H1 (cell line): ENCODE data around the gene CD63. TPM values are rescaled to one million over a fixed set of nuclear protein-coding genes. Genes with fewer than 3 reads are reported as not detected.

ENCODE experiments used
- CTCF ChIA-PET: fragments of 300-600 bp; sonication (Branson Sonifier 250); formaldehyde crosslinking; loops from one replicate; lab custom pipeline; 2021; ENCODE audit not compliant: partially characterized antibody; lab: Charles Lee
- POLR2A ChIA-PET: fragments of 300-600 bp; sonication (Branson Sonifier 250); formaldehyde crosslinking; loops from one replicate; lab custom pipeline; 2021; ENCODE audit warnings: inconsistent platforms; ENCODE audit not compliant: partially characterized antibody; lab: Charles Lee
- DNase-seq, 2 experiments: peaks; one replicate each; pipeline versions ENCODE4 v3.0.0 to v3.0.0-alpha.2; 2010 to 2022; ENCODE audit warnings: low spot score in 2 of 2, low read depth in 1 of 2, mixed read lengths in 1 of 2
- FAIRE-seq: peaks from 2 replicates; lab custom pipeline; 2011; peaks lifted over from hg19 to GRCh38; lab: Jason Lieb, UNC
- H2AFZ ChIP-seq: 2 replicates; pipeline ENCODE4 v1.8.1; 2012; ENCODE audit warnings: low read length, inconsistent platforms
- H2AK5ac ChIP-seq: 2 replicates; pipeline ENCODE4 v1.6.1; 2013; ENCODE audit warnings: low read depth, low read length
- H2BK120ac ChIP-seq: replicated peaks from 2 replicates; pipeline ENCODE3; 2013; ENCODE audit warnings: low read depth, low read length, inconsistent platforms
- H2BK12ac ChIP-seq: 2 replicates; pipeline ENCODE4 v1.6.1; 2013; ENCODE audit warnings: low read depth, low read length
- H2BK15ac ChIP-seq: 2 replicates; pipeline ENCODE4 v1.6.1; 2013; ENCODE audit warnings: low read length
- H2BK20ac ChIP-seq: 2 replicates; pipeline ENCODE4 v1.6.1; 2013; ENCODE audit warnings: low read length
- H2BK5ac ChIP-seq: 2 replicates; pipeline ENCODE4 v1.6.1; 2013; ENCODE audit warnings: low read depth, low read length
- H3K14ac ChIP-seq: 2 replicates; pipeline ENCODE4 v1.6.1; 2013; ENCODE audit warnings: inconsistent platforms; ENCODE audit not compliant: insufficient read length
- H3K18ac ChIP-seq: 2 replicates; pipeline ENCODE4 v1.6.1; 2013; ENCODE audit warnings: low read length; ENCODE audit errors: extremely low read depth
- H3K23ac ChIP-seq: 2 replicates; pipeline ENCODE4 v1.6.1; 2013; ENCODE audit warnings: inconsistent platforms; ENCODE audit not compliant: insufficient read length
- H3K23me2 ChIP-seq: 2 replicates; pipeline ENCODE4 v1.6.1; 2013; ENCODE audit warnings: low read depth, low read length
- H3K27ac ChIP-seq: 2 replicates; pipeline ENCODE4 v1.6.1; 2011; ENCODE audit warnings: low read depth, low read length, inconsistent platforms
- H3K27me3 ChIP-seq, 4 experiments: replicated peaks in 1 of 4; 1 replicate in 1 of 4; 2 replicates in 3 of 4; pipeline versions ENCODE4 v1.6.1 to v1.8.1; 2011 to 2013; ENCODE audit warnings: low read length in 3 of 4, mild to moderate bottlenecking in 3 of 4, inconsistent platforms in 2 of 4, mixed read lengths in 2 of 4, moderate library complexity in 1 of 4; ENCODE audit not compliant: control insufficient read depth in 3 of 4, insufficient read depth in 3 of 4; ENCODE audit errors: extremely low read depth in 1 of 4
- H3K36me3 ChIP-seq, 4 experiments: 2 replicates each; pipeline versions ENCODE4 v1.6.1 to v1.8.1; 2011 to 2013; ENCODE audit warnings: mild to moderate bottlenecking in 4 of 4, low read length in 3 of 4, moderate library complexity in 2 of 4, control low read depth in 1 of 4, inconsistent platforms in 1 of 4; ENCODE audit not compliant: insufficient read depth in 4 of 4, control insufficient read depth in 2 of 4
- H3K4ac ChIP-seq: replicated peaks from 2 replicates; pipeline ENCODE3; 2013; ENCODE audit warnings: low read length, low read depth, mixed read lengths, inconsistent platforms; ENCODE audit not compliant: insufficient read length
- H3K4me1 ChIP-seq, 4 experiments: replicated peaks in 1 of 4; 1 replicate in 1 of 4; 2 replicates in 3 of 4; pipeline versions ENCODE4 v1.6.1 to v1.8.1; 2011 to 2013; ENCODE audit warnings: low read length in 3 of 4, inconsistent platforms in 2 of 4, mixed read lengths in 1 of 4; ENCODE audit not compliant: insufficient read depth in 4 of 4, control insufficient read depth in 3 of 4
- H3K4me2 ChIP-seq, 2 experiments: 2 replicates each; pipeline versions ENCODE4 v1.6.1 to v1.8.1; 2011 to 2013; ENCODE audit warnings: low read depth in 2 of 2, low read length in 2 of 2, control low read depth in 1 of 2, inconsistent platforms in 1 of 2, mild to moderate bottlenecking in 1 of 2; ENCODE audit not compliant: insufficient read depth in 1 of 2
- H3K4me3 ChIP-seq, 4 experiments: fragments of 200-600, 300-600 bp in 1 of 4; sonication (generic), shearing (Covaris generic), sonication (Bioruptor Twin) in 1 of 4; 2 replicates each; pipeline versions ENCODE4 v1.5.1 to v1.8.1; 2011 to 2016; ENCODE audit warnings: low read length in 4 of 4, low read depth in 3 of 4, control low read depth in 2 of 4, inconsistent platforms in 2 of 4, mild to moderate bottlenecking in 2 of 4, mixed read lengths in 1 of 4, moderate library complexity in 1 of 4; ENCODE audit not compliant: insufficient read depth in 2 of 4; ENCODE audit errors: extremely low read depth in 1 of 4
- H3K56ac ChIP-seq: replicated peaks from 2 replicates; pipeline ENCODE3; 2013; ENCODE audit warnings: low read depth, mild to moderate bottlenecking, mixed read lengths, low read length, inconsistent platforms; ENCODE audit not compliant: insufficient read length
- H3K79me1 ChIP-seq: 2 replicates; pipeline ENCODE4 v1.6.1; 2013; ENCODE audit warnings: low read depth, low read length, control low read depth
- H3K79me2 ChIP-seq, 2 experiments: 2 replicates each; pipeline versions ENCODE4 v1.6.1 to v1.8.1; 2012 to 2013; ENCODE audit warnings: low read length in 2 of 2, mild to moderate bottlenecking in 2 of 2, inconsistent platforms in 1 of 2; ENCODE audit not compliant: insufficient read depth in 2 of 2, control insufficient read depth in 1 of 2
- H3K9ac ChIP-seq, 4 experiments: replicated peaks in 1 of 4; 1 replicate in 1 of 4; 2 replicates in 3 of 4; pipeline versions ENCODE4 v1.6.1 to v1.8.1; 2011 to 2013; ENCODE audit warnings: low read depth in 3 of 4, low read length in 3 of 4, control low read depth in 2 of 4, mild to moderate bottlenecking in 2 of 4, moderate library complexity in 2 of 4, inconsistent platforms in 1 of 4; ENCODE audit errors: extremely low read depth in 1 of 4
- H3K9me3 ChIP-seq, 2 experiments: 2 replicates each; pipeline versions ENCODE4 v1.6.1 to v1.8.1; 2012 to 2013; ENCODE audit warnings: mild to moderate bottlenecking in 2 of 2, moderate library complexity in 2 of 2, control low read depth in 1 of 2, inconsistent platforms in 1 of 2, low read depth in 1 of 2, low read length in 1 of 2, mixed read lengths in 1 of 2; ENCODE audit not compliant: insufficient read depth in 2 of 2
- H4K20me1 ChIP-seq, 2 experiments: replicated peaks in 1 of 2; 2 replicates each; pipeline versions ENCODE3 to v1.8.1; 2011 to 2013; ENCODE audit warnings: inconsistent platforms in 2 of 2, low read length in 2 of 2, mild to moderate bottlenecking in 1 of 2; ENCODE audit not compliant: insufficient read depth in 2 of 2, control insufficient read depth in 1 of 2
- H4K5ac ChIP-seq: 2 replicates; pipeline ENCODE4 v1.6.1; 2013; ENCODE audit warnings: low read length, low read depth, mixed read lengths, inconsistent platforms; ENCODE audit not compliant: insufficient read length
- H4K8ac ChIP-seq: 2 replicates; pipeline ENCODE4 v1.8.0; 2013; ENCODE audit warnings: mild to moderate bottlenecking, moderate library complexity, low read length, inconsistent platforms; ENCODE audit not compliant: insufficient read depth; ENCODE audit errors: extremely low read depth
- H4K91ac ChIP-seq: replicated peaks from 2 replicates; pipeline ENCODE3; 2013; ENCODE audit warnings: low read length, mixed read lengths, inconsistent platforms; ENCODE audit not compliant: insufficient read length
- BACH1 ChIP-seq: IDR thresholded peaks from 2 replicates; pipeline ENCODE4 v1.6.1; 2012; ENCODE audit warnings: low read length, improper control_type of control experiment
- BRCA1 ChIP-seq: IDR thresholded peaks from 2 replicates; pipeline ENCODE4 v1.6.1; 2012; ENCODE audit warnings: low read depth, low read length, improper control_type of control experiment
- CBX8 ChIP-seq: fragments of 300-800, 300-1000 bp; sonication (generic); IDR thresholded peaks from 2 replicates; pipeline ENCODE4 v1.7.1; 2016; ENCODE audit warnings: low read depth, low read length, borderline replicate concordance
- CHD1 ChIP-seq: IDR thresholded peaks from 2 replicates; pipeline ENCODE4 v1.6.1; 2012; ENCODE audit warnings: low read depth, low read length, improper control_type of control experiment
- EGR1 ChIP-seq: IDR thresholded peaks from 2 replicates; pipeline ENCODE4 v1.6.1; 2011; ENCODE audit warnings: low read depth, low read length, borderline replicate concordance
- KDM1A ChIP-seq: fragments of 200-600, 300-600 bp; sonication (generic); IDR thresholded peaks from 2 replicates; pipeline ENCODE4 v1.7.1; 2016; ENCODE audit warnings: mild to moderate bottlenecking, low read length, borderline replicate concordance
- POLR2AphosphoS5 ChIP-seq: IDR thresholded peaks from 2 replicates; pipeline ENCODE4 v1.6.1; 2011; ENCODE audit warnings: low read depth, low read length
- RFX5 ChIP-seq: IDR thresholded peaks from 2 replicates; pipeline ENCODE4 v1.6.1; 2011; ENCODE audit warnings: low read depth, low read length, improper control_type of control experiment, borderline replicate concordance
- TBP ChIP-seq: IDR thresholded peaks from 2 replicates; pipeline ENCODE4 v1.6.1; 2011; ENCODE audit warnings: low read depth, low read length, improper control_type of control experiment
- TEAD4 ChIP-seq: IDR thresholded peaks from 2 replicates; pipeline ENCODE4 v1.6.1; 2012; ENCODE audit warnings: low read depth, low read length, inconsistent platforms, mixed read lengths
- WGBS, 2 experiments: shearing (Covaris generic) in 1 of 2; methylation state at CpG; one replicate each; pipeline versions ENCODE4 v1.1.6 to v1.1.7; 2013 to 2015; ENCODE audit warnings: low lambda C conversion rate in 2 of 2, mixed read lengths in 2 of 2, inconsistent platforms in 1 of 2, low coverage in 1 of 2, missing lambda C conversion rate in 1 of 2; ENCODE audit not compliant: insufficient replicate concordance in 2 of 2, insufficient coverage in 1 of 2, insufficient read length in 1 of 2; ENCODE audit errors: extremely low coverage in 1 of 2, missing lambda C conversion rate in 1 of 2; 5-methylcytosine and 5-hydroxymethylcytosine counted together
- polyA plus RNA-seq, 7 experiments: library from polyadenylated mRNA; depleted of rRNA in 3 of 7; stranded (reverse) in 5 of 7; unstranded in 2 of 7; fragments of >200 nt in 5 of 7; fragments of 200-250 nt in 2 of 7; gene quantifications; 1 replicate in 5 of 7; 2 replicates in 1 of 7; 4 replicates in 1 of 7; pipeline versions ENCODE4 v1.2.1 to v1.2.3, GENCODE V29; 2011 to 2013; ENCODE audit warnings: missing spikeins in 2 of 7, mixed read lengths in 2 of 7
- total RNA-seq: library from RNA; stranded (reverse); fragmentation: NEBNext Ultra II Directional; extraction: Animal tissue kit (Norgen Biotek cat#: 25700); gene quantifications from 2 replicates; pipeline ENCODE4 v1.2.1, GENCODE V29; 2021
- TF ChIP-seq, protein P1 (sequence below), 3 experiments: IDR thresholded peaks; 1 replicate in 2 of 3; 2 replicates in 1 of 3; pipeline versions ENCODE4 v1.5.1 to v1.6.1; 2011; ENCODE audit warnings: low read length in 3 of 3, mild to moderate bottlenecking in 3 of 3, inconsistent platforms in 2 of 3, low read depth in 1 of 3, moderate library complexity in 1 of 3; ENCODE audit not compliant: insufficient read depth in 1 of 3; ENCODE audit errors: control extremely low read depth in 1 of 3
- TF ChIP-seq, protein P2 (sequence below): IDR thresholded peaks from 2 replicates; pipeline ENCODE4 v1.6.1; 2011; ENCODE audit warnings: low read depth, mild to moderate bottlenecking, low read length; ENCODE audit not compliant: insufficient read depth

CD63 gene
- total and polyA plus RNA-seq, 2 of the 8 experiments (the other 6 are each of a cell fraction or from before 2014, with no cell fraction given): 440 to 526 TPM

DNA sequence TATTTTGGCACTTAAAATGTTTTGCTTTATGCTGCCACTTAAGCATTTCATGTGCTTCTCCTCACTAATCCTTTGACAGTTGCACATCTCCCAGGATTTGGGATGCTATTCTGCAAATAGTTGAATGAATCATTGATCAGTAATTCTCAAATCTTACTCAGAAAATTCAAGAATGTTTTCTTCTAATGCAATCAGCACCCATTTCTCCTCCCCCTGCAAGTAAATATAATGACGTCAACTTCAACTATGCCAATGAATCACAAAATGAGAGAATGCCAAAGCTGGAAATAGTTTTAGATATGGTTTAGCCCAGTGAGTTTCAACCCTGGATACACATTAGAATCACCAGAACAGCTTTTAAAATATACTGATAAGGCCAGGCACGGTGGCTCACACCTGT lies 15.1 kb downstream of the CD63 start:
- H3K14ac ChIP-seq: no peak overlapping the region
- WGBS, 2 experiments: 90% methylated on average over 2 of the region's 2 CpGs; no CpG with 5 or more reads in 1 of the 2 experiments
- H3K27ac ChIP-seq: no peak overlapping the region
- no peak overlapping the region for H2AK5ac ChIP-seq
- H3K4me1 ChIP-seq: peaks cover 7 to 27% (median 18%) of the 10 kb centered on the region in 4 experiments
- no peak overlapping the region for H4K5ac ChIP-seq
- DNase-seq (no peak), FAIRE-seq (no peak)
- peaks cover 12% of the 10 kb centered on the region for H3K23me2 ChIP-seq
- H2BK20ac ChIP-seq: no peak overlapping the region
- no peak overlapping the region for H3K4ac ChIP-seq
- no peaks in the 10 kb centered on the region; a peak in 3 of 7 replicates for H3K27me3 ChIP-seq
- H2BK5ac ChIP-seq: no peak overlapping the region
- no peak overlapping the region for H3K56ac ChIP-seq
- H4K8ac ChIP-seq: no peak overlapping the region
- no peaks in the 10 kb centered on the region for H3K9me3 ChIP-seq
- no peaks in the 10 kb centered on the region for H3K36me3 ChIP-seq
- H2BK120ac ChIP-seq: no peak overlapping the region
- H4K20me1 ChIP-seq: no peaks in the 10 kb centered on the region
- H3K4me3 ChIP-seq: no peak overlapping the region
- ChIA-PET CTCF (interaction anchor here (0.6 to 4.6 kb wide), 2 partner anchors 24 to 1516 kb away, joined by 3 to 30 read pairs; no protein-coding TSS in a partner anchor), POLR2A (interaction anchor here (1.9 kb wide), 1 partner anchor 15 kb away, joined by 11 read pairs; the partner anchor contains the start of gene CD63)
- H3K79me2 ChIP-seq: peaks cover 0 to 9% of the 10 kb centered on the region in 2 experiments; a peak in 1 of 4 replicates
- H2BK12ac ChIP-seq: no peak overlapping the region
- H3K9ac ChIP-seq: no peak overlapping the region
- peaks cover 5% of the 10 kb centered on the region for H3K79me1 ChIP-seq
- no peak overlapping the region for H2AFZ ChIP-seq
- no peak overlapping the region for H3K4me2 ChIP-seq
- no peak overlapping the region for H2BK15ac ChIP-seq
- no peak overlapping the region for H3K18ac ChIP-seq
- no peak overlapping the region for H4K91ac ChIP-seq
- H3K23ac ChIP-seq: no peak overlapping the region
- TF ChIP-seq BRCA1 (no peak), BACH1 (no peak), CHD1 (no peak), RFX5 (no peak), KDM1A (no peak), POLR2AphosphoS5 (no peak), TEAD4 (no peak), TBP (no peak), EGR1 (no peak), CBX8 (no peak)
- TF ChIP-seq, protein P1, sequence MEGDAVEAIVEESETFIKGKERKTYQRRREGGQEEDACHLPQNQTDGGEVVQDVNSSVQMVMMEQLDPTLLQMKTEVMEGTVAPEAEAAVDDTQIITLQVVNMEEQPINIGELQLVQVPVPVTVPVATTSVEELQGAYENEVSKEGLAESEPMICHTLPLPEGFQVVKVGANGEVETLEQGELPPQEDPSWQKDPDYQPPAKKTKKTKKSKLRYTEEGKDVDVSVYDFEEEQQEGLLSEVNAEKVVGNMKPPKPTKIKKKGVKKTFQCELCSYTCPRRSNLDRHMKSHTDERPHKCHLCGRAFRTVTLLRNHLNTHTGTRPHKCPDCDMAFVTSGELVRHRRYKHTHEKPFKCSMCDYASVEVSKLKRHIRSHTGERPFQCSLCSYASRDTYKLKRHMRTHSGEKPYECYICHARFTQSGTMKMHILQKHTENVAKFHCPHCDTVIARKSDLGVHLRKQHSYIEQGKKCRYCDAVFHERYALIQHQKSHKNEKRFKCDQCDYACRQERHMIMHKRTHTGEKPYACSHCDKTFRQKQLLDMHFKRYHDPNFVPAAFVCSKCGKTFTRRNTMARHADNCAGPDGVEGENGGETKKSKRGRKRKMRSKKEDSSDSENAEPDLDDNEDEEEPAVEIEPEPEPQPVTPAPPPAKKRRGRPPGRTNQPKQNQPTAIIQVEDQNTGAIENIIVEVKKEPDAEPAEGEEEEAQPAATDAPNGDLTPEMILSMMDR (IDR thresholded peaks at IDR 0.05; ENCODE audit: control extremely low read depth in 1 of 3, insufficient read depth in 1 of 3, low read depth in 1 of 3, low read length in 3 of 3): no peak
- TF ChIP-seq, protein P2, sequence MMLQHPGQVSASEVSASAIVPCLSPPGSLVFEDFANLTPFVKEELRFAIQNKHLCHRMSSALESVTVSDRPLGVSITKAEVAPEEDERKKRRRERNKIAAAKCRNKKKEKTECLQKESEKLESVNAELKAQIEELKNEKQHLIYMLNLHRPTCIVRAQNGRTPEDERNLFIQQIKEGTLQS: no peak
